Measurements from ENCODE around the gene RAB36.

The RAB36 gene

GRCh38 chr22:23199159-23199558 is 53.9 kb downstream of the RAB36 start:
- TF ChIP-seq CTCF (IDR thresholded peaks at IDR 0.05) (no peak), ZFX (IDR thresholded peaks at IDR 0.05; ENCODE audit: borderline replicate concordance) (no peak)
- no peak overlapping the region for H3K27ac ChIP-seq

- no peak for TF ChIP-seq ZFX (IDR thresholded peaks at IDR 0.05; ENCODE audit: borderline replicate concordance)
- no peak for TF ChIP-seq CTCF (IDR thresholded peaks at IDR 0.05)
Observed at GRCh38 chr22:23200898-23201297, 55.6 kb downstream of the RAB36 start.

GRCh38 chr22:23202812-23203451 is 57.7 kb downstream of the RAB36 start:
- TF ChIP-seq CTCF (IDR thresholded peaks at IDR 0.05), result no peak
- no peak for TF ChIP-seq ZFX (IDR thresholded peaks at IDR 0.05; ENCODE audit: borderline replicate concordance)
- no peak overlapping the region for H3K27ac ChIP-seq

More at GRCh38 chr22:23200898-23201297, 55.6 kb downstream of the RAB36 start:
- no peak overlapping the region for H3K27ac ChIP-seq

GRCh38 chr22:23203452-23204124 is 58.3 kb downstream of the RAB36 start:
- H3K27ac ChIP-seq, result no peak overlapping the region
- TF ChIP-seq ZFX (IDR thresholded peaks at IDR 0.05; ENCODE audit: borderline replicate concordance) (no peak), CTCF (IDR thresholded peaks at IDR 0.05) (no peak)

- H3K27ac ChIP-seq, result no peak overlapping the region
- TF ChIP-seq CTCF (IDR thresholded peaks at IDR 0.05), result no peak
- no peak for TF ChIP-seq ZFX (IDR thresholded peaks at IDR 0.05; ENCODE audit: borderline replicate concordance)
Observed at GRCh38 chr22:23204125-23204488, 58.8 kb downstream of the RAB36 start.

- no peak overlapping the region for H3K27ac ChIP-seq
- TF ChIP-seq ZFX (IDR thresholded peaks at IDR 0.05; ENCODE audit: borderline replicate concordance) (no peak), CTCF (IDR thresholded peaks at IDR 0.05) (no peak)
Observed at GRCh38 chr22:23204541-23205157, 59.4 kb downstream of the RAB36 start.
